H1 (cell line): ENCODE data around the gene DHRS2. TPM values are rescaled to one million over a fixed set of nuclear protein-coding genes. Genes with fewer than 3 reads are reported as not detected.

Experiments used
- CTCF ChIA-PET: fragments of 300-600 bp; sonication (Branson Sonifier 250); formaldehyde crosslinking; loops from one replicate; lab custom pipeline; 2021; ENCODE audit not compliant: partially characterized antibody; lab: Charles Lee
- POLR2A ChIA-PET: fragments of 300-600 bp; sonication (Branson Sonifier 250); formaldehyde crosslinking; loops from one replicate; lab custom pipeline; 2021; ENCODE audit warnings: inconsistent platforms; ENCODE audit not compliant: partially characterized antibody; lab: Charles Lee
- DNase-seq, 2 experiments: peaks; one replicate each; pipeline versions ENCODE4 v3.0.0 to v3.0.0-alpha.2; 2010 to 2022; ENCODE audit warnings: low spot score in 2 of 2, low read depth in 1 of 2, mixed read lengths in 1 of 2
- FAIRE-seq: peaks from 2 replicates; lab custom pipeline; 2011; peaks lifted over from hg19 to GRCh38; lab: Jason Lieb, UNC
- H2AFZ ChIP-seq: 2 replicates; pipeline ENCODE4 v1.8.1; 2012; ENCODE audit warnings: low read length, inconsistent platforms
- H2AK5ac ChIP-seq: 2 replicates; pipeline ENCODE4 v1.6.1; 2013; ENCODE audit warnings: low read depth, low read length
- H2BK120ac ChIP-seq: replicated peaks from 2 replicates; pipeline ENCODE3; 2013; ENCODE audit warnings: low read depth, low read length, inconsistent platforms
- H2BK12ac ChIP-seq: 2 replicates; pipeline ENCODE4 v1.6.1; 2013; ENCODE audit warnings: low read depth, low read length
- H2BK15ac ChIP-seq: 2 replicates; pipeline ENCODE4 v1.6.1; 2013; ENCODE audit warnings: low read length
- H2BK20ac ChIP-seq: 2 replicates; pipeline ENCODE4 v1.6.1; 2013; ENCODE audit warnings: low read length
- H2BK5ac ChIP-seq: 2 replicates; pipeline ENCODE4 v1.6.1; 2013; ENCODE audit warnings: low read depth, low read length
- H3K14ac ChIP-seq: 2 replicates; pipeline ENCODE4 v1.6.1; 2013; ENCODE audit warnings: inconsistent platforms; ENCODE audit not compliant: insufficient read length
- H3K18ac ChIP-seq: 2 replicates; pipeline ENCODE4 v1.6.1; 2013; ENCODE audit warnings: low read length; ENCODE audit errors: extremely low read depth
- H3K23ac ChIP-seq: 2 replicates; pipeline ENCODE4 v1.6.1; 2013; ENCODE audit warnings: inconsistent platforms; ENCODE audit not compliant: insufficient read length
- H3K23me2 ChIP-seq: 2 replicates; pipeline ENCODE4 v1.6.1; 2013; ENCODE audit warnings: low read depth, low read length
- H3K27ac ChIP-seq: 2 replicates; pipeline ENCODE4 v1.6.1; 2011; ENCODE audit warnings: low read depth, low read length, inconsistent platforms
- H3K27me3 ChIP-seq, 4 experiments: replicated peaks in 1 of 4; 1 replicate in 1 of 4; 2 replicates in 3 of 4; pipeline versions ENCODE4 v1.6.1 to v1.8.1; 2011 to 2013; ENCODE audit warnings: low read length in 3 of 4, mild to moderate bottlenecking in 3 of 4, inconsistent platforms in 2 of 4, mixed read lengths in 2 of 4, moderate library complexity in 1 of 4; ENCODE audit not compliant: control insufficient read depth in 3 of 4, insufficient read depth in 3 of 4; ENCODE audit errors: extremely low read depth in 1 of 4
- H3K36me3 ChIP-seq, 4 experiments: 2 replicates each; pipeline versions ENCODE4 v1.6.1 to v1.8.1; 2011 to 2013; ENCODE audit warnings: mild to moderate bottlenecking in 4 of 4, low read length in 3 of 4, moderate library complexity in 2 of 4, control low read depth in 1 of 4, inconsistent platforms in 1 of 4; ENCODE audit not compliant: insufficient read depth in 4 of 4, control insufficient read depth in 2 of 4
- H3K4ac ChIP-seq: replicated peaks from 2 replicates; pipeline ENCODE3; 2013; ENCODE audit warnings: low read length, low read depth, mixed read lengths, inconsistent platforms; ENCODE audit not compliant: insufficient read length
- H3K4me1 ChIP-seq, 4 experiments: replicated peaks in 1 of 4; 1 replicate in 1 of 4; 2 replicates in 3 of 4; pipeline versions ENCODE4 v1.6.1 to v1.8.1; 2011 to 2013; ENCODE audit warnings: low read length in 3 of 4, inconsistent platforms in 2 of 4, mixed read lengths in 1 of 4; ENCODE audit not compliant: insufficient read depth in 4 of 4, control insufficient read depth in 3 of 4
- H3K4me2 ChIP-seq, 2 experiments: 2 replicates each; pipeline versions ENCODE4 v1.6.1 to v1.8.1; 2011 to 2013; ENCODE audit warnings: low read depth in 2 of 2, low read length in 2 of 2, control low read depth in 1 of 2, inconsistent platforms in 1 of 2, mild to moderate bottlenecking in 1 of 2; ENCODE audit not compliant: insufficient read depth in 1 of 2
- H3K4me3 ChIP-seq, 4 experiments: fragments of 200-600, 300-600 bp in 1 of 4; sonication (generic), shearing (Covaris generic), sonication (Bioruptor Twin) in 1 of 4; 2 replicates each; pipeline versions ENCODE4 v1.5.1 to v1.8.1; 2011 to 2016; ENCODE audit warnings: low read length in 4 of 4, low read depth in 3 of 4, control low read depth in 2 of 4, inconsistent platforms in 2 of 4, mild to moderate bottlenecking in 2 of 4, mixed read lengths in 1 of 4, moderate library complexity in 1 of 4; ENCODE audit not compliant: insufficient read depth in 2 of 4; ENCODE audit errors: extremely low read depth in 1 of 4
- H3K56ac ChIP-seq: replicated peaks from 2 replicates; pipeline ENCODE3; 2013; ENCODE audit warnings: low read depth, mild to moderate bottlenecking, mixed read lengths, low read length, inconsistent platforms; ENCODE audit not compliant: insufficient read length
- H3K79me1 ChIP-seq: 2 replicates; pipeline ENCODE4 v1.6.1; 2013; ENCODE audit warnings: low read depth, low read length, control low read depth
- H3K79me2 ChIP-seq, 2 experiments: 2 replicates each; pipeline versions ENCODE4 v1.6.1 to v1.8.1; 2012 to 2013; ENCODE audit warnings: low read length in 2 of 2, mild to moderate bottlenecking in 2 of 2, inconsistent platforms in 1 of 2; ENCODE audit not compliant: insufficient read depth in 2 of 2, control insufficient read depth in 1 of 2
- H3K9ac ChIP-seq, 4 experiments: replicated peaks in 1 of 4; 1 replicate in 1 of 4; 2 replicates in 3 of 4; pipeline versions ENCODE4 v1.6.1 to v1.8.1; 2011 to 2013; ENCODE audit warnings: low read depth in 3 of 4, low read length in 3 of 4, control low read depth in 2 of 4, mild to moderate bottlenecking in 2 of 4, moderate library complexity in 2 of 4, inconsistent platforms in 1 of 4; ENCODE audit errors: extremely low read depth in 1 of 4
- H3K9me3 ChIP-seq, 2 experiments: 2 replicates each; pipeline versions ENCODE4 v1.6.1 to v1.8.1; 2012 to 2013; ENCODE audit warnings: mild to moderate bottlenecking in 2 of 2, moderate library complexity in 2 of 2, control low read depth in 1 of 2, inconsistent platforms in 1 of 2, low read depth in 1 of 2, low read length in 1 of 2, mixed read lengths in 1 of 2; ENCODE audit not compliant: insufficient read depth in 2 of 2
- H4K20me1 ChIP-seq, 2 experiments: replicated peaks in 1 of 2; 2 replicates each; pipeline versions ENCODE3 to v1.8.1; 2011 to 2013; ENCODE audit warnings: inconsistent platforms in 2 of 2, low read length in 2 of 2, mild to moderate bottlenecking in 1 of 2; ENCODE audit not compliant: insufficient read depth in 2 of 2, control insufficient read depth in 1 of 2
- H4K5ac ChIP-seq: 2 replicates; pipeline ENCODE4 v1.6.1; 2013; ENCODE audit warnings: low read length, low read depth, mixed read lengths, inconsistent platforms; ENCODE audit not compliant: insufficient read length
- H4K8ac ChIP-seq: 2 replicates; pipeline ENCODE4 v1.8.0; 2013; ENCODE audit warnings: mild to moderate bottlenecking, moderate library complexity, low read length, inconsistent platforms; ENCODE audit not compliant: insufficient read depth; ENCODE audit errors: extremely low read depth
- H4K91ac ChIP-seq: replicated peaks from 2 replicates; pipeline ENCODE3; 2013; ENCODE audit warnings: low read length, mixed read lengths, inconsistent platforms; ENCODE audit not compliant: insufficient read length
- ASH2L ChIP-seq: fragments of 200-600, 300-600 bp; sonication (generic); IDR thresholded peaks from one replicate; pipeline ENCODE4 v1.7.1; 2017; ENCODE audit warnings: low read length
- CBX8 ChIP-seq: fragments of 300-800, 300-1000 bp; sonication (generic); IDR thresholded peaks from 2 replicates; pipeline ENCODE4 v1.7.1; 2016; ENCODE audit warnings: low read depth, low read length, borderline replicate concordance
- CHD2 ChIP-seq: IDR thresholded peaks from 2 replicates; pipeline ENCODE4 v1.6.1; 2012; ENCODE audit warnings: low read length, improper control_type of control experiment
- GABPA ChIP-seq: IDR thresholded peaks from 2 replicates; pipeline ENCODE4 v1.6.1; 2011; ENCODE audit warnings: mild to moderate bottlenecking, low read length, moderate library complexity, borderline replicate concordance; ENCODE audit not compliant: insufficient read depth
- POLR2AphosphoS5 ChIP-seq: IDR thresholded peaks from 2 replicates; pipeline ENCODE4 v1.6.1; 2011; ENCODE audit warnings: low read depth, low read length
- SIRT6 ChIP-seq: IDR thresholded peaks from one replicate; pipeline ENCODE4 v1.7.1; 2012; ENCODE audit warnings: low read length, inconsistent platforms
- SIX5 ChIP-seq: IDR thresholded peaks from 2 replicates; pipeline ENCODE4 v1.6.1; 2011; ENCODE audit warnings: mild to moderate bottlenecking, low read depth, low read length
- SP4 ChIP-seq: IDR thresholded peaks from 2 replicates; pipeline ENCODE4 v1.6.1; 2012; ENCODE audit warnings: low read length, inconsistent platforms
- TEAD4 ChIP-seq: IDR thresholded peaks from 2 replicates; pipeline ENCODE4 v1.6.1; 2012; ENCODE audit warnings: low read depth, low read length, inconsistent platforms, mixed read lengths
- WGBS, 2 experiments: shearing (Covaris generic) in 1 of 2; methylation state at CpG; one replicate each; pipeline versions ENCODE4 v1.1.6 to v1.1.7; 2013 to 2015; ENCODE audit warnings: low lambda C conversion rate in 2 of 2, mixed read lengths in 2 of 2, inconsistent platforms in 1 of 2, low coverage in 1 of 2, missing lambda C conversion rate in 1 of 2; ENCODE audit not compliant: insufficient replicate concordance in 2 of 2, insufficient coverage in 1 of 2, insufficient read length in 1 of 2; ENCODE audit errors: extremely low coverage in 1 of 2, missing lambda C conversion rate in 1 of 2; 5-methylcytosine and 5-hydroxymethylcytosine counted together
- polyA plus RNA-seq, 7 experiments: library from polyadenylated mRNA; depleted of rRNA in 3 of 7; stranded (reverse) in 5 of 7; unstranded in 2 of 7; fragments of >200 nt in 5 of 7; fragments of 200-250 nt in 2 of 7; gene quantifications; 1 replicate in 5 of 7; 2 replicates in 1 of 7; 4 replicates in 1 of 7; pipeline versions ENCODE4 v1.2.1 to v1.2.3, GENCODE V29; 2011 to 2013; ENCODE audit warnings: missing spikeins in 2 of 7, mixed read lengths in 2 of 7
- total RNA-seq: library from RNA; stranded (reverse); fragmentation: NEBNext Ultra II Directional; extraction: Animal tissue kit (Norgen Biotek cat#: 25700); gene quantifications from 2 replicates; pipeline ENCODE4 v1.2.1, GENCODE V29; 2021

Gene DHRS2
- total and polyA plus RNA-seq, 2 of the 8 experiments (the other 6 are each of a cell fraction or from before 2014, with no cell fraction given): 1.1 to 3.5 TPM

GRCh38 chr14:23630687-23631086 lies 5.5 kb upstream of the DHRS2 start:
- Histone ChIP-seq H4K91ac (no peak overlapping the region), H2AK5ac (no peak overlapping the region), H2BK15ac (no peak overlapping the region), H3K27ac (no peak overlapping the region), H3K9ac (no peak overlapping the region), H2BK12ac (no peak overlapping the region), H3K79me1 (no peaks in the 10 kb centered on the region), H2BK20ac (no peak overlapping the region), H3K56ac (no peak overlapping the region), H3K4me3 (no peak overlapping the region), H3K79me2 (no peaks in the 10 kb centered on the region), H3K4ac (no peak overlapping the region), H3K14ac (no peak overlapping the region), H3K18ac (no peak overlapping the region), H4K20me1 (no peaks in the 10 kb centered on the region), H3K9me3 (peaks cover 4 to 12% of the 10 kb centered on the region in 2 experiments; a peak in 3 of 4 replicates), H3K36me3 (no peaks in the 10 kb centered on the region), H2BK120ac (no peak overlapping the region), H2AFZ (no peak overlapping the region), H3K4me2 (no peak overlapping the region), H3K27me3 (no peaks in the 10 kb centered on the region), H3K23ac (no peak overlapping the region), H2BK5ac (no peak overlapping the region), H3K23me2 (no peaks in the 10 kb centered on the region), H4K8ac (no peak overlapping the region), H4K5ac (no peak overlapping the region), H3K4me1 (no peaks in the 10 kb centered on the region; a peak in 1 of 7 replicates)
- 95% methylated on average over 1 of the region's 1 CpG; no CpG with 5 or more reads in 1 of the 2 experiments for WGBS, 2 experiments
- TF ChIP-seq SIX5 (no peak), TEAD4 (no peak), CHD2 (no peak), POLR2AphosphoS5 (no peak), SP4 (no peak), CBX8 (no peak), SIRT6 (no peak), GABPA (no peak), ASH2L (no peak)
- ChIA-PET POLR2A (no interaction called here), CTCF (interaction anchor here (0.9 to 7.4 kb wide), 23 partner anchors 8 to 485 kb away, joined by 3 to 77 read pairs (median 29); partner anchors contain the start of gene DHRS4)
- FAIRE-seq (no peak), DNase-seq (no peak)
